GM18873 (cell line): Measurements from ENCODE around the gene HSF5.

ENCODE experiments used
- ATAC-seq: cut with Tn5 transposase; IDR thresholded peaks from one replicate; pipeline ENCODE4 v1.9.1; 2021; ENCODE audit warnings: mild to moderate bottlenecking, moderate library complexity, moderate number of reproducible peaks; ENCODE audit not compliant: unreplicated experiment, low FRiP score

HSF5 gene

GRCh38 chr17:58373003-58373402 lies 115.2 kb downstream of the HSF5 start:
- no peak for ATAC-seq

- no peak for ATAC-seq
Observed at GRCh38 chr17:58371300-58371950, 116.8 kb downstream of the HSF5 start.

GRCh38 chr17:58370716-58371115 lies 117.5 kb downstream of the HSF5 start:
- ATAC-seq = no peak

- ATAC-seq = no peak
Observed at GRCh38 chr17:58370309-58370708, 117.9 kb downstream of the HSF5 start.
